ENCODE data around the gene PPP1R16B. TPM values are rescaled to one million over a fixed set of nuclear protein-coding genes. Genes with fewer than 3 reads are reported as not detected.

Gene PPP1R16B
- polyA plus RNA-seq, 2 of the 4 experiments (the other 2 are of a cell fraction) = 0.17 to 0.31 TPM

- FAIRE-seq (no peak), DNase-seq (ENCODE audit: low read depth in 1 of 2, low spot score in 1 of 2) (no peak), ATAC-seq (no peak)
- 83% methylated on average over 6 of the region's 7 CpGs for WGBS (ENCODE audit: missing lambda C conversion rate)
- Histone ChIP-seq H3K4me3 (no peak overlapping the region), H3K4me1 (peaks cover 3% of the 10 kb centered on the region), H3K4me2 (no peak overlapping the region), H3K27ac (no peak overlapping the region), H3K9me3 (0 out of 3 replicates have a peak, but pooled peaks cover 3% of the 10 kb centered on the region)
- no peak for TF ChIP-seq HMGXB4 (CRISPR knock-in tag; IDR thresholded peaks at IDR 0.05; ENCODE audit: borderline replicate concordance)
- no peak for TF ChIP-seq ZNF302 (CRISPR knock-in tag; IDR thresholded peaks at IDR 0.05)
- no peak for TF ChIP-seq REST (IDR thresholded peaks at IDR 0.05)
- TF ChIP-seq HOXA7 (CRISPR knock-in tag; IDR thresholded peaks at IDR 0.05) = no peak
- no peak for TF ChIP-seq KDM1A (IDR thresholded peaks at IDR 0.05; ENCODE audit: low read depth)
- TF ChIP-seq HES2 (IDR thresholded peaks at IDR 0.05) = no peak
- no peak for TF ChIP-seq NPAS2 (CRISPR knock-in tag; IDR thresholded peaks at IDR 0.05; ENCODE audit: borderline replicate concordance)
- TF ChIP-seq CBX2 (IDR thresholded peaks at IDR 0.05; ENCODE audit: borderline replicate concordance, low read depth) = no peak
- TF ChIP-seq GATA3 (IDR thresholded peaks at IDR 0.05; ENCODE audit: borderline replicate concordance) = no peak
- TF ChIP-seq MAX (IDR thresholded peaks at IDR 0.05) = no peak
- TF ChIP-seq FOXS1 (CRISPR knock-in tag; IDR thresholded peaks at IDR 0.05) = no peak
- no peak for TF ChIP-seq HOXB5 (CRISPR knock-in tag; IDR thresholded peaks at IDR 0.05)
- TF ChIP-seq ZFP36 (IDR thresholded peaks at IDR 0.05; ENCODE audit: borderline replicate concordance, partially characterized antibody) = no peak
- no peak for TF ChIP-seq ZC3H11A (IDR thresholded peaks at IDR 0.05)
- no peak for TF ChIP-seq NR3C1 (IDR thresholded peaks at IDR 0.05)
- TF ChIP-seq RFX5 (IDR thresholded peaks at IDR 0.05) = no peak
- TF ChIP-seq EHF (CRISPR knock-in tag; IDR thresholded peaks at IDR 0.05) = no peak
- CTCF ChIA-PET = interaction anchor here (1.6 to 13.5 kb wide), 2 partner anchors 19 to 21 kb away, joined by 4 to 102 read pairs; partner anchors contain the start of gene ACTR5
- POLR2A ChIA-PET = no interaction called here
Observed at GRCh38 chr20:38770970-38771369, 34.5 kb upstream of the PPP1R16B start.

- no peak for ATAC-seq
- no peak for FAIRE-seq
- Histone ChIP-seq H3K27ac (no peak overlapping the region), H3K4me3 (no peak overlapping the region), H3K9me3 (0 out of 3 replicates have a peak, but pooled peaks cover 3% of the 10 kb centered on the region), H3K4me1 (no peaks in the 10 kb centered on the region), H3K4me2 (no peak overlapping the region)
- TF ChIP-seq FOSB (CRISPR knock-in tag; IDR thresholded peaks at IDR 0.05) (no peak), NR3C1 (IDR thresholded peaks at IDR 0.05) (no peak), KDM1A (IDR thresholded peaks at IDR 0.05; ENCODE audit: low read depth) (no peak), KDM5A (IDR thresholded peaks at IDR 0.05) (no peak), MAZ (IDR thresholded peaks at IDR 0.05; ENCODE audit: borderline replicate concordance, low read depth, low read length) (no peak), HOXA7 (CRISPR knock-in tag; IDR thresholded peaks at IDR 0.05) (no peak), RCOR1 (IDR thresholded peaks at IDR 0.05; ENCODE audit: low read depth, low read length) (no peak), BHLHE40 (IDR thresholded peaks at IDR 0.05; ENCODE audit: low read depth, low read length) (no peak), NFE2L2 (conservative IDR thresholded peaks at IDR 0.05; ENCODE audit: low read length) (no peak), SMC3 (IDR thresholded peaks at IDR 0.05) (no peak), MYC (IDR thresholded peaks at IDR 0.05; ENCODE audit: borderline replicate concordance, low read length) (no peak), MAX (IDR thresholded peaks at IDR 0.05) (no peak), SREBF2 (IDR thresholded peaks at IDR 0.05) (no peak), POLR2AphosphoS2 (conservative IDR thresholded peaks at IDR 0.05; ENCODE audit: low read length) (no peak), GATA3 (IDR thresholded peaks at IDR 0.05; ENCODE audit: borderline replicate concordance) (no peak)
- ChIA-PET CTCF (interaction anchor here (1.6 to 13.5 kb wide), 2 partner anchors 19 to 21 kb away, joined by 4 to 102 read pairs; partner anchors contain the start of gene ACTR5), POLR2A (no interaction called here)
- WGBS (ENCODE audit: missing lambda C conversion rate) = 96% methylated on average over 5 of the region's 7 CpGs
- DNase-seq (ENCODE audit: low read depth in 1 of 2, low spot score in 1 of 2) = no peak
Observed at GRCh38 chr20:38771621-38772020, 33.9 kb upstream of the PPP1R16B start.

Measured in A549 (cell line).